K562 (cell line): ENCODE data around the gene STXBP6. TPM values are rescaled to one million over a fixed set of nuclear protein-coding genes. Genes with fewer than 3 reads are reported as not detected.

Experiments
- ATAC-seq: fragments of 200-7000 bp; cut with Tn5 transposase; 3 replicates; pipeline ENCODE4 v1.9.1; 2020; ENCODE audit warnings: moderate library complexity
- BruUV-seq: library from RNA; stranded (reverse); fragments of 400-500 nt; replicated peaks from 2 replicates; lab custom pipeline; 2021; lab: Mats Ljungman, UMichigan
- CTCF ChIA-PET: fragments of 300-600 bp; formaldehyde crosslinking; extraction: SDS; loops from one replicate; lab custom pipeline; 2021; ENCODE audit warnings: low intra/inter-chr PET ratio; lab: Yijun Ruan, JAX
- POLR2A ChIA-PET: fragments of 300-600, 350-650 bp; sonication (Branson Sonifier 250); formaldehyde crosslinking; extraction: SDS; loops from one replicate; lab custom pipeline; 2021; ENCODE audit warnings: antibody characterized with exemption, inconsistent platforms; lab: Yijun Ruan, JAX
- DNase-seq, 4 experiments: peaks; one replicate each; pipeline versions ENCODE4 v3.0.0 to v3.0.0-alpha.2; 2011 to 2018; ENCODE audit warnings: low spot score in 3 of 4, mixed read lengths in 3 of 4; ENCODE audit errors: extremely low read depth in 1 of 4
- FAIRE-seq: peaks from 2 replicates; lab custom pipeline; 2011; peaks lifted over from hg19 to GRCh38; lab: Jason Lieb, UNC
- H2AFZ ChIP-seq: 2 replicates; pipeline ENCODE4 v1.6.0; 2011; ENCODE audit warnings: low read depth, low read length, control low read depth, inconsistent platforms
- H3K27ac ChIP-seq: fragments of 200-600 bp; 3 replicates; pipeline ENCODE4 v1.8.0; 2011; ENCODE audit warnings: low read depth, mild to moderate bottlenecking, control low read depth, inconsistent platforms, low read length, moderate library complexity, mixed read lengths; ENCODE audit errors: extremely low read depth
- H3K27me3 ChIP-seq, 2 experiments: fragments of 300-600 bp in 1 of 2; 2 replicates in 1 of 2; 3 replicates in 1 of 2; pipeline versions ENCODE4 v1.6.0 to v1.8.0; 2011; ENCODE audit warnings: inconsistent platforms in 2 of 2, low read length in 2 of 2, mild to moderate bottlenecking in 1 of 2, mixed read lengths in 1 of 2, moderate library complexity in 1 of 2; ENCODE audit not compliant: control insufficient read depth in 2 of 2, insufficient read depth in 2 of 2
- H3K36me3 ChIP-seq: fragments of 300-600 bp; 3 replicates; pipeline ENCODE4 v1.8.0; 2011; ENCODE audit warnings: mild to moderate bottlenecking, low read length, inconsistent platforms; ENCODE audit not compliant: control insufficient read depth, insufficient read depth
- H3K4me1 ChIP-seq, 2 experiments: fragments of 200-600 bp in 1 of 2; replicated peaks in 1 of 2; 2 replicates in 1 of 2; 3 replicates in 1 of 2; pipeline versions ENCODE4 v1.5.1 to v1.8.0; 2011; ENCODE audit warnings: inconsistent platforms in 2 of 2, low read length in 2 of 2, mild to moderate bottlenecking in 1 of 2, mixed read lengths in 1 of 2, moderate library complexity in 1 of 2; ENCODE audit not compliant: control insufficient read depth in 2 of 2, insufficient read depth in 2 of 2
- H3K4me2 ChIP-seq: 2 replicates; pipeline ENCODE4 v1.6.1; 2011; ENCODE audit warnings: low read length, control low read depth, inconsistent platforms, mixed read lengths; ENCODE audit not compliant: insufficient read depth
- H3K4me3 ChIP-seq: fragments of 200-600 bp; sonication (generic), shearing (Covaris generic); 2 replicates; pipeline ENCODE4 v1.5.1; 2016; ENCODE audit warnings: control low read depth, inconsistent platforms
- H3K79me2 ChIP-seq: fragments of 200-600 bp; 3 replicates; pipeline ENCODE4 v1.8.0; 2011; ENCODE audit warnings: low read length, inconsistent platforms; ENCODE audit not compliant: control insufficient read depth, insufficient read depth
- H3K9ac ChIP-seq, 2 experiments: 2 replicates each; pipeline versions ENCODE4 v1.6.0 to v1.6.1; 2011; ENCODE audit warnings: low read depth in 2 of 2, low read length in 2 of 2, control low read depth in 1 of 2, inconsistent platforms in 1 of 2, mild to moderate bottlenecking in 1 of 2, mixed read lengths in 1 of 2; ENCODE audit not compliant: insufficient read depth in 1 of 2
- H3K9me1 ChIP-seq: one replicate; pipeline ENCODE4 v1.6.0; 2011; ENCODE audit warnings: inconsistent platforms, mild to moderate bottlenecking, low read length, moderate library complexity; ENCODE audit not compliant: control insufficient read depth, insufficient read depth
- H3K9me3 ChIP-seq: replicated peaks from 2 replicates; pipeline ENCODE4 v1.5.1; 2011; ENCODE audit warnings: low read depth, low read length, inconsistent platforms; ENCODE audit not compliant: control insufficient read depth, insufficient read depth
- H4K20me1 ChIP-seq: replicated peaks from 2 replicates; pipeline ENCODE4 v1.6.1; 2011; ENCODE audit warnings: low read length, inconsistent platforms, mixed read lengths; ENCODE audit not compliant: control insufficient read depth, insufficient read depth
- CBX8 ChIP-seq: fragments of 200-600 bp; sonication (generic); IDR thresholded peaks from 2 replicates; pipeline ENCODE4 v1.6.1; 2012; ENCODE audit warnings: borderline replicate concordance, mixed run types, low read depth, mild to moderate bottlenecking, moderate library complexity, mixed read lengths, low read length, control low read depth, inconsistent platforms; ENCODE audit not compliant: poor library complexity, severe bottlenecking; ENCODE audit errors: extremely low read depth
- CHCHD3 ChIP-seq: fragments of 250-450 bp; sonication (Bioruptor Pico); IDR thresholded peaks from 2 replicates; pipeline ENCODE4 v2.1.2; 2022; ENCODE audit warnings: mild to moderate bottlenecking
- MAFF ChIP-seq: IDR thresholded peaks from 2 replicates; pipeline ENCODE4 v1.6.1; 2012; ENCODE audit warnings: low read length, improper control_type of control experiment
- PHF21A ChIP-seq: fragments of 450-650 bp; IDR thresholded peaks from 2 replicates; pipeline ENCODE4 v1.6.1; 2017; ENCODE audit warnings: low read depth, borderline replicate concordance
- PRMT5 ChIP-seq: sonication (generic); formaldehyde crosslinking; IDR thresholded peaks from 2 replicates; pipeline ENCODE4 v1.5.0; 2020; ENCODE audit warnings: missing genetic modification reagents
- SREBF2 ChIP-seq: sonication (generic); formaldehyde crosslinking; IDR thresholded peaks from 2 replicates; pipeline ENCODE4 v1.4.0; 2020; ENCODE audit warnings: mild to moderate bottlenecking, missing genetic modification reagents
- SUPT5H ChIP-seq: fragments of 450-650 bp; IDR thresholded peaks from 2 replicates; pipeline ENCODE4 v1.6.1; 2016
- ZNF785 ChIP-seq: fragments of 250-450 bp; sonication (Bioruptor Pico); IDR thresholded peaks from 2 replicates; pipeline ENCODE4 v1.4.0; 2020; ENCODE audit warnings: mild to moderate bottlenecking
- ZZZ3 ChIP-seq: fragments of 450-650 bp; IDR thresholded peaks from 2 replicates; pipeline ENCODE4 v1.6.1; 2016; ENCODE audit warnings: antibody characterized with exemption, mild to moderate bottlenecking, moderate library complexity
- WGBS: fragments of 100-300 bp; shearing (Covaris generic); methylation state at CpG from one replicate; pipeline ENCODE4 v1.1.6; 2016; ENCODE audit warnings: low coverage, mixed read lengths; ENCODE audit not compliant: insufficient coverage; ENCODE audit errors: missing lambda C conversion rate; 5-methylcytosine and 5-hydroxymethylcytosine counted together
- in situ Hi-C: fragments of 300-500 bp; cut with MboI; formaldehyde crosslinking; loops from 4 replicates; pipeline ENCODE4 v1.15.0; 2018; ENCODE audit warnings: inconsistent platforms, mixed read lengths
- intact Hi-C: fragments of 100-400 bp; cut with micrococcal nuclease; formaldehyde crosslinking; loops from 2 replicates; pipeline ENCODE4 v1.14.2; 2022
- polyA plus RNA-seq, 8 experiments: library from polyadenylated mRNA; depleted of rRNA in 4 of 8; stranded (reverse) in 5 of 8; unstranded in 3 of 8; fragments of >200 nt; fragmentation: Nextera tagmentation in 2 of 8; fragmentation: Illumina TruSeq in 1 of 8; extraction: Ambion mirVana in 2 of 8; extraction: Trizol in 1 of 8; gene quantifications; 2 replicates each; pipeline versions ENCODE4 v1.2.1 to v1.2.3, GENCODE V29; 2011 to 2014; ENCODE audit warnings: inconsistent platforms in 1 of 8, missing spikeins in 1 of 8
- total RNA-seq, 7 experiments: library from RNA; depleted of rRNA in 6 of 7; stranded (reverse); fragments of >200 nt in 6 of 7; fragmentation: Illumina TruSeq in 2 of 7; extraction: Trizol in 2 of 7; gene quantifications; 2 replicates each; pipeline versions ENCODE4 v1.2.1 to v1.2.3, GENCODE V29; 2011 to 2021; ENCODE audit warnings: low replicate concordance in 1 of 7
- TF ChIP-seq, protein P1 (sequence below), 2 experiments: fragments of 450-650 bp in 1 of 2; sonication (generic) in 1 of 2; formaldehyde crosslinking in 1 of 2; IDR thresholded peaks in 1 of 2; conservative IDR thresholded peaks in 1 of 2; 2 replicates each; pipeline versions ENCODE4 v1.6.1 to v1.8.1; 2016 to 2023; ENCODE audit warnings: mild to moderate bottlenecking in 2 of 2, moderate library complexity in 2 of 2, inconsistent platforms in 1 of 2, missing genetic modification reagents in 1 of 2
- TF ChIP-seq, protein P2 (sequence below): fragments of 450-650 bp; IDR thresholded peaks from 2 replicates; pipeline ENCODE4 v1.7.0; 2016; ENCODE audit warnings: borderline replicate concordance

The STXBP6 gene
- total and polyA plus RNA-seq, 9 of the 15 experiments (the other 6 are each of a cell fraction or from before 2014, with no cell fraction given) = 0.27 to 0.89 (median 0.59) TPM

DNA sequence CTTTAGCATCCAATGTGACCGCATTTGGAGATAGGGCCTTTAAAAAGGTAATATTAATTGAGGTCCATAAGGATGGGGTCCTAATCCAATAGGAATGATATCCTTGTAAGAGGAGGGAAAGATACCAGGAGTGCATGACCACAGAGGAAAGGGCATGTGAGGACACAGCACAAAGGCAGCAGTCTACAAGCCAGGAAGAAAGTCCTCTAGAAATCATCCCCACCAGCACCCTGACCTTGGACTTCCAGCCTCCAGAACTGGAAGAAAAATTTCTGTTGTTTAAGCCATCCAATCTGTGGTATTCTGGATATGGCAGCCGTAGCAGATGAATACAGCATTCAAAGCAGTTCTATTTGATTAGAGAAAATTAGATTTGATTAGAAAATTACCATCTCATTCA lies 145.4 kb downstream of the STXBP6 start:
- DNase-seq = no peak
- ChIA-PET CTCF (no interaction called here), POLR2A (no interaction called here)
- no peak overlapping the region for H3K4me2 ChIP-seq
- TF ChIP-seq MAFF (no peak), SREBF2 (CRISPR knock-in tag) (no peak), SUPT5H (no peak), ZNF785 (CRISPR knock-in tag) (no peak), PRMT5 (CRISPR knock-in tag) (no peak), CHCHD3 (no peak), CBX8 (no peak), ZZZ3 (no peak), PHF21A (no peak)
- TF ChIP-seq, protein P1, sequence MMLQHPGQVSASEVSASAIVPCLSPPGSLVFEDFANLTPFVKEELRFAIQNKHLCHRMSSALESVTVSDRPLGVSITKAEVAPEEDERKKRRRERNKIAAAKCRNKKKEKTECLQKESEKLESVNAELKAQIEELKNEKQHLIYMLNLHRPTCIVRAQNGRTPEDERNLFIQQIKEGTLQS (IDR thresholded peaks at IDR 0.05) = no peak
- TF ChIP-seq, protein P1 (CRISPR knock-in tag; conservative IDR thresholded peaks at IDR 0.05) = no peak
- TF ChIP-seq, protein P2, sequence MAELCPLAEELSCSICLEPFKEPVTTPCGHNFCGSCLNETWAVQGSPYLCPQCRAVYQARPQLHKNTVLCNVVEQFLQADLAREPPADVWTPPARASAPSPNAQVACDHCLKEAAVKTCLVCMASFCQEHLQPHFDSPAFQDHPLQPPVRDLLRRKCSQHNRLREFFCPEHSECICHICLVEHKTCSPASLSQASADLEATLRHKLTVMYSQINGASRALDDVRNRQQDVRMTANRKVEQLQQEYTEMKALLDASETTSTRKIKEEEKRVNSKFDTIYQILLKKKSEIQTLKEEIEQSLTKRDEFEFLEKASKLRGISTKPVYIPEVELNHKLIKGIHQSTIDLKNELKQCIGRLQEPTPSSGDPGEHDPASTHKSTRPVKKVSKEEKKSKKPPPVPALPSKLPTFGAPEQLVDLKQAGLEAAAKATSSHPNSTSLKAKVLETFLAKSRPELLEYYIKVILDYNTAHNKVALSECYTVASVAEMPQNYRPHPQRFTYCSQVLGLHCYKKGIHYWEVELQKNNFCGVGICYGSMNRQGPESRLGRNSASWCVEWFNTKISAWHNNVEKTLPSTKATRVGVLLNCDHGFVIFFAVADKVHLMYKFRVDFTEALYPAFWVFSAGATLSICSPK = no peak
- no peaks in the 10 kb centered on the region for H3K36me3 ChIP-seq
- FAIRE-seq = no peak
- no peaks in the 10 kb centered on the region for H3K9me3 ChIP-seq
- no TSS peak for BruUV-seq
- intact Hi-C loops = no loop called here
- no peaks in the 10 kb centered on the region for H3K4me1 ChIP-seq
- no peak overlapping the region for H3K27ac ChIP-seq
- H3K4me3 ChIP-seq = no peak overlapping the region
- no peaks in the 10 kb centered on the region for H4K20me1 ChIP-seq
- no peak overlapping the region for H2AFZ ChIP-seq
- no peaks in the 10 kb centered on the region for H3K9me1 ChIP-seq
- no peak overlapping the region for H3K9ac ChIP-seq
- in situ Hi-C loops = no loop called here
- WGBS = 0% methylated on average over 1 of the region's 2 CpGs
- no peaks in the 10 kb centered on the region for H3K79me2 ChIP-seq
- ATAC-seq = no peak
- H3K27me3 ChIP-seq = no peaks in the 10 kb centered on the region
